NCI-H69 (cell line): Measurements from ENCODE around the gene SEMA5A.
A peak's percentile ranks its signal among the peaks of the same experiment; 100 is the strongest.

Source experiments
- DNase-seq: peaks from one replicate; lab custom pipeline; 2025; lab: John Stamatoyannopoulos, UW

SEMA5A gene

GRCh38 chr5:9545992-9546851 lies at the start of gene SEMA5A:
SEMA5A (minus strand) TSS chr5:9546075; CDS start chr5:9379946, 166,129 bp downstream.
- peak; percentile 18 for DNase-seq

GRCh38 chr5:9594913-9595312 lies 49.0 kb upstream of the SEMA5A start:
- DNase-seq = no peak

- no peak for DNase-seq
Measured at GRCh38 chr5:9589049-9589835, 43.4 kb upstream of the SEMA5A start.

- no peak for DNase-seq
Measured at GRCh38 chr5:9588254-9588653, 42.4 kb upstream of the SEMA5A start.

- DNase-seq = no peak
Measured at GRCh38 chr5:9587135-9587534, 41.3 kb upstream of the SEMA5A start.

GRCh38 chr5:9582406-9582805 lies 36.5 kb upstream of the SEMA5A start:
- no peak for DNase-seq

GRCh38 chr5:9573796-9574195 lies 27.9 kb upstream of the SEMA5A start:
- no peak for DNase-seq

- no peak for DNase-seq
Measured at GRCh38 chr5:9572246-9572645, 26.4 kb upstream of the SEMA5A start.

GRCh38 chr5:9570876-9571275 lies 25.0 kb upstream of the SEMA5A start:
- DNase-seq = no peak

GRCh38 chr5:9567039-9567438 lies 21.2 kb upstream of the SEMA5A start:
- no peak for DNase-seq

- no peak for DNase-seq
Measured at GRCh38 chr5:9564752-9565151, 18.9 kb upstream of the SEMA5A start.

GRCh38 chr5:9562141-9562540 lies 16.3 kb upstream of the SEMA5A start:
- peak; percentile 5 for DNase-seq

GRCh38 chr5:9559965-9560364 lies 14.1 kb upstream of the SEMA5A start:
- no peak for DNase-seq

- no peak for DNase-seq
Measured at GRCh38 chr5:9558319-9558965, 12.6 kb upstream of the SEMA5A start.

GRCh38 chr5:9557696-9558095 lies 11.8 kb upstream of the SEMA5A start:
- DNase-seq = no peak

GRCh38 chr5:9555961-9556360 lies 10.1 kb upstream of the SEMA5A start:
- no peak for DNase-seq

- no peak for DNase-seq
Measured at GRCh38 chr5:9554122-9554521, 8.2 kb upstream of the SEMA5A start.

GRCh38 chr5:9553561-9553960 lies 7.7 kb upstream of the SEMA5A start:
- DNase-seq = no peak

- DNase-seq = no peak
Measured at GRCh38 chr5:9551567-9552537, 6.0 kb upstream of the SEMA5A start.

- no peak for DNase-seq
Measured at GRCh38 chr5:9549941-9550340, 4.1 kb upstream of the SEMA5A start.

- no peak for DNase-seq
Measured at GRCh38 chr5:9547122-9547947, 1.5 kb upstream of the SEMA5A start.
